Right lobe of liver (tissue), 6 donors: ENCODE results near the gene UBAC2. TPM values are rescaled to one million over a fixed set of nuclear protein-coding genes. Genes with fewer than 3 reads are reported as not detected.

Experiments used
- ATAC-seq, 4 donors: fragments of 200-7000 bp; cut with Tn5 transposase; one replicate each; pipeline ENCODE4 v1.9.1; 2020; ENCODE audit warnings: mild to moderate bottlenecking in 4 of 4, moderate library complexity in 4 of 4
- DNase-seq, 3 donors: peaks; one replicate each; pipeline ENCODE4 v3.0.0-alpha.2; 2020
- H3K27ac ChIP-seq, 3 donors: fragments of 200-600 bp; one replicate each; pipeline ENCODE4 v1.8.0; 2022
- H3K27me3 ChIP-seq, 2 donors: fragments of 200-600 bp; one replicate each; pipeline ENCODE4 v1.8.0; 2022
- H3K36me3 ChIP-seq, 4 donors: fragments of 200-600 bp; sonication (generic) in 1 of 4; one replicate each; pipeline versions ENCODE4 v1.5.1 to v1.8.0; 2017 to 2022; ENCODE audit warnings: control low read depth in 1 of 4
- H3K4me1 ChIP-seq, 4 donors: fragments of 200-600 bp; sonication (generic) in 1 of 4; one replicate each; pipeline versions ENCODE4 v1.5.1 to v1.8.0; 2017 to 2022; ENCODE audit warnings: control low read depth in 1 of 4
- H3K4me3 ChIP-seq, 3 donors: fragments of 200-600 bp; one replicate each; pipeline ENCODE4 v1.8.0; 2022
- H3K9me3 ChIP-seq, 4 donors: fragments of 200-600 bp; sonication (generic) in 1 of 4; one replicate each; pipeline versions ENCODE4 v1.5.1 to v1.8.0; 2017 to 2022; ENCODE audit warnings: control low read depth in 1 of 4
- CTCF ChIP-seq, 4 donors: fragments of 200-600 bp in 3 of 4; fragments of 450-650 bp in 1 of 4; IDR thresholded peaks; one replicate each; pipeline versions ENCODE4 v1.5.1 to v1.8.0; 2016 to 2022; ENCODE audit warnings: antibody characterized with exemption in 4 of 4, mild to moderate bottlenecking in 2 of 4
- POLR2A ChIP-seq: fragments of 450-650 bp; IDR thresholded peaks from one replicate; pipeline ENCODE4 v1.6.1; 2017; ENCODE audit warnings: antibody characterized with exemption, mild to moderate bottlenecking
- WGBS: methylation state at CpG from one replicate; pipeline ENCODE4 v1.1.6; 2018; ENCODE audit warnings: low coverage, low lambda C conversion rate; ENCODE audit not compliant: insufficient coverage; ENCODE audit errors: missing lambda C conversion rate; 5-methylcytosine and 5-hydroxymethylcytosine counted together
- intact Hi-C, 2 donors: fragments of 100-400 bp; cut with DNase I; formaldehyde crosslinking; loops; one replicate each; pipeline versions ENCODE4 v1.11.2 to v1.14.1; 2022
- total RNA-seq, 6 experiments: library from RNA; depleted of rRNA in 2 of 6; stranded (reverse); fragments of >200 nt in 2 of 6; fragmentation: NEBNext Ultra II Directional in 3 of 6; extraction: Animal tissue kit (Norgen Biotek cat#: 25700) in 3 of 6; gene quantifications; one replicate each; pipeline versions ENCODE4 v1.1.0 to v1.2.4, GENCODE V29; 2016 to 2023
- donor health status: DM: no; HTN: yes; CAD: no.
- donor health status: DM: no; HTN: no; CAD: no.
- donor health status: DM: no; HTN: no; CAD: no.
- donor health status: DM: no; HTN: yes; CAD: no.
- donor health status: DM: no; HTN: yes; CAD: no.

UBAC2 gene
- total RNA-seq, 6 experiments from 2014 or later, result 30.2 to 45.0 (median 37.0) TPM

- TF ChIP-seq POLR2A, result no peak
- TF ChIP-seq CTCF (IDR thresholded peaks at IDR 0.05), result no peak
- H3K27me3 ChIP-seq, result no peaks in the 10 kb centered on the region
- no peaks in the 10 kb centered on the region for H3K9me3 ChIP-seq
- H3K4me3 ChIP-seq, result no peak overlapping the region
- H3K4me1 ChIP-seq, result no peaks in the 10 kb centered on the region
- intact Hi-C loops, result no loop called here
- DNase-seq, result peak in 1 of 3 donors; percentile 38
- ATAC-seq, result peak in 2 of 4 donors; percentile 26 to 50
- H3K36me3 ChIP-seq, result peaks cover 0 to 11% (median 0%) of the 10 kb centered on the region in 4 donors
- 83% methylated on average over 1 of the region's 6 CpGs for WGBS
- no peak overlapping the region for H3K27ac ChIP-seq
Observed at GRCh38 chr13:99376132-99376531, 175.5 kb downstream of the UBAC2 start.

GRCh38 chr13:99376924-99377323 is 176.3 kb downstream of the UBAC2 start:
- TF ChIP-seq POLR2A, result no peak
- TF ChIP-seq CTCF (IDR thresholded peaks at IDR 0.05), result no peak
- ATAC-seq (no peak), DNase-seq (no peak)
- Histone ChIP-seq H3K4me1 (no peaks in the 10 kb centered on the region), H3K36me3 (peaks cover 0 to 11% (median 0%) of the 10 kb centered on the region in 4 donors), H3K27me3 (no peaks in the 10 kb centered on the region), H3K9me3 (no peaks in the 10 kb centered on the region), H3K4me3 (no peak overlapping the region), H3K27ac (no peak overlapping the region)
- intact Hi-C loops, result no loop called here
- WGBS, result 91% methylated on average over 9 of the region's 9 CpGs

GRCh38 chr13:99377641-99378040 is 177.0 kb downstream of the UBAC2 start:
- H3K4me3 ChIP-seq, result no peak overlapping the region
- no peak for ATAC-seq
- peaks cover 0 to 11% (median 0%) of the 10 kb centered on the region in 4 donors for H3K36me3 ChIP-seq
- no peak overlapping the region for H3K27ac ChIP-seq
- intact Hi-C loops, result no loop called here
- no peak for DNase-seq
- 96% methylated on average over 8 of the region's 8 CpGs for whole genome bisulfite sequencing
- H3K4me1 ChIP-seq, result no peaks in the 10 kb centered on the region
- H3K9me3 ChIP-seq, result no peaks in the 10 kb centered on the region
- TF ChIP-seq CTCF (IDR thresholded peaks at IDR 0.05), result no peak
- TF ChIP-seq POLR2A, result no peak
- no peaks in the 10 kb centered on the region for H3K27me3 ChIP-seq

GRCh38 chr13:99378985-99379733 is 178.5 kb downstream of the UBAC2 start:
- H3K36me3 ChIP-seq, result peaks cover 0 to 11% (median 0%) of the 10 kb centered on the region in 4 donors
- ATAC-seq (no peak), DNase-seq (no peak)
- intact Hi-C loops, result no loop called here
- 76% methylated on average over 3 of the region's 3 CpGs for WGBS
- H3K27ac ChIP-seq, result no peak overlapping the region
- H3K9me3 ChIP-seq, result no peaks in the 10 kb centered on the region
- H3K4me1 ChIP-seq, result no peaks in the 10 kb centered on the region
- no peak overlapping the region for H3K4me3 ChIP-seq
- no peaks in the 10 kb centered on the region for H3K27me3 ChIP-seq
- TF ChIP-seq POLR2A, result no peak
